Pancreas (tissue), 10 donors: ENCODE measurements around the gene PPOX. TPM values are rescaled to one million over a fixed set of nuclear protein-coding genes. Genes with fewer than 3 reads are reported as not detected.

Experiments
- ATAC-seq, 4 donors: fragments of 200-7000 bp; cut with Tn5 transposase; one replicate each; pipeline versions ENCODE4 v1.8.0 to v1.9.1; 2020; ENCODE audit warnings: mild to moderate bottlenecking in 4 of 4, moderate library complexity in 4 of 4
- DNase-seq, 6 donors: peaks; one replicate each; pipeline ENCODE4 v3.0.0-alpha.2; 2020
- FAIRE-seq: peaks from 2 replicates; lab custom pipeline; 2012; peaks lifted over from hg19 to GRCh38; lab: Jason Lieb, UNC
- H3K27ac ChIP-seq, 4 donors: fragments of 200-600 bp; sonication (generic); 1 replicate in 3 of 4; 2 replicates in 1 of 4; pipeline versions ENCODE4 v1.5.0 to v1.8.0; 2020
- H3K27me3 ChIP-seq, 4 donors: fragments of 200-600 bp; one replicate each; pipeline ENCODE4 v1.8.0; 2021
- H3K36me3 ChIP-seq, 3 donors: fragments of 200-600 bp; sonication (generic) in 1 of 3; one replicate each; pipeline versions ENCODE4 v1.5.0 to v1.8.0; 2020 to 2021
- H3K4me1 ChIP-seq, 3 donors: fragments of 200-600 bp; one replicate each; pipeline ENCODE4 v1.8.0; 2021
- H3K4me3 ChIP-seq, 4 donors: fragments of 200-600 bp; sonication (generic) in 2 of 4; one replicate each; pipeline versions ENCODE4 v1.5.0 to v1.8.0; 2020 to 2021
- H3K9me3 ChIP-seq, 4 donors: fragments of 200-600 bp; one replicate each; pipeline ENCODE4 v1.8.0; 2021
- CTCF ChIP-seq, 4 donors: fragments of 200-600 bp; sonication (generic) in 3 of 4; IDR thresholded peaks; one replicate each; pipeline versions ENCODE4 v1.5.0 to v1.8.0; 2021; ENCODE audit warnings: antibody characterized with exemption in 4 of 4
- WGBS, 2 donors: extraction: QIAGEN DNeasy Blood & Tissue Kit; methylation state at CpG; one replicate each; pipeline ENCODE4 v1.1.7; 2013; 5-methylcytosine and 5-hydroxymethylcytosine counted together
- intact Hi-C, 3 donors: fragments of 100-400 bp; cut with DNase I; formaldehyde crosslinking; loops; one replicate each; pipeline versions ENCODE4 v1.11.1 to v1.14.2; 2022
- polyA plus RNA-seq, 2 donors: library from polyadenylated mRNA; stranded (reverse); fragments of 200-250 nt; gene quantifications; one replicate each; pipeline ENCODE4 v1.2.3, GENCODE V29; 2013
- total RNA-seq, 6 donors: library from RNA; stranded (reverse); fragmentation: NEBNext Ultra II Directional in 4 of 6; extraction: Animal tissue kit (Norgen Biotek cat#: 25700) in 4 of 6; gene quantifications; one replicate each; pipeline versions ENCODE4 v1.2.1 to v1.2.4, GENCODE V29; 2021 to 2023
- donor health status: healthy with polysubstance abuse.
- donor health status: DM: no; HTN: no; CAD: no; lungs with moderate emphysema.
- donor health status: DM: no; HTN: no; CAD: no.
- donor health status: control.
- donor health status: control.
- donor health status: Bipolar disorder and iron deficiency.
- donor health status: DM: yes; HTN: yes; CAD: no.
- donor health status: DM: no; HTN: no; CAD: no.
- donor health status: DM: no; HTN: no; CAD: no.
- donor health status: DM: yes; HTN: yes; CAD: no.

PPOX gene
- total and polyA plus RNA-seq, 8 donors = 7.4 to 56.4 (median 13.1) TPM

GRCh38 chr1:161133220-161133740 is 32.9 kb upstream of the PPOX start:
- TF ChIP-seq CTCF (IDR thresholded peaks at IDR 0.05) = no peak
- H3K27me3 ChIP-seq = no peaks in the 10 kb centered on the region
- H3K4me3 ChIP-seq = peak overlapping the region; percentile 51 to 79 (median 64)
- intact Hi-C loops = loop anchor here in 1 of 3 donors (10.0 kb wide), 1 partner anchor 298 kb away; no protein-coding TSS in a partner anchor
- H3K27ac ChIP-seq = peak overlapping the region; percentile 87 to 97 (median 92)
- no peak for DNase-seq
- peaks cover 0 to under 1% (median 0%) of the 10 kb centered on the region in 3 donors for H3K36me3 ChIP-seq
- H3K9me3 ChIP-seq = no peaks in the 10 kb centered on the region
- H3K4me1 ChIP-seq = peaks cover 6 to 12% (median 9%) of the 10 kb centered on the region in 3 donors
- WGBS, 2 donors = 3 to 4% methylated on average over 11 of the region's 11 CpGs
- no peak for FAIRE-seq
- ATAC-seq = peak in 1 of 4 donors; percentile 51

- peaks cover 0 to 9% (median 0%) of the 10 kb centered on the region in 3 donors for H3K4me1 ChIP-seq
- H3K36me3 ChIP-seq = no peaks in the 10 kb centered on the region
- no peak overlapping the region for H3K27ac ChIP-seq
- no peak overlapping the region for H3K4me3 ChIP-seq
- ATAC-seq = no peak
- intact Hi-C loops = loop anchor here in 1 of 3 donors (10.0 kb wide), 1 partner anchor 303 kb away; no protein-coding TSS in a partner anchor
- H3K27me3 ChIP-seq = no peaks in the 10 kb centered on the region
- FAIRE-seq = no peak
- H3K9me3 ChIP-seq = no peaks in the 10 kb centered on the region
- DNase-seq = no peak
- 80 to 91% methylated on average over 3 of the region's 3 CpGs for WGBS, 2 donors
- no peak for TF ChIP-seq CTCF (IDR thresholded peaks at IDR 0.05)
These were observed 28.3 kb upstream of the PPOX start for GRCh38 chr1:161137881-161138280.

DNA sequence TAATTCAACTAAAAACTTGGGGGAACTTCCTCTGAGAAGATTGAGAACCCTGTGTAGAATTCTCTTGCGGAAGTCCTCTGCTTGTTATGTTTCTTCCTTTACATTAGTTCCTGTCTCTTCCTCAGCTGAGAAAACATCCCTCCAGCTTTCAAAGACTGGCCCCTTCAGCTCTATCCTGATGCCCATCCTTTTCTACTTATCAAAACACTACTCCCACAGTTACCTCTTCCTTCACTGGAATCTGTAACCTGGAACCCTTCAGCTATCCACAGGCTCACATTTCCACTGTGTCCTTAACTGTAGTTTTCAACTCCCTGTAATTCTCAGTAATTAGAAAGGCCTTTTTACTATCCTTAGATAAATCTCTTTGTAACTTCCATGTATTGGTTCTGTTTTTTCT is 27.8 kb upstream of the PPOX start:
- ATAC-seq = no peak

GRCh38 chr1:161139766-161140165 is 26.5 kb upstream of the PPOX start:
- TF ChIP-seq CTCF (IDR thresholded peaks at IDR 0.05) = peak in 2 of 4 donors; percentile 43 to 47
- FAIRE-seq (no peak), ATAC-seq (peak; percentile 74 to 88 (median 80)), DNase-seq (peak in 1 of 6 donors; percentile 55)
- Histone ChIP-seq H3K4me3 (no peak overlapping the region), H3K36me3 (no peaks in the 10 kb centered on the region), H3K27me3 (no peaks in the 10 kb centered on the region), H3K9me3 (no peaks in the 10 kb centered on the region), H3K4me1 (no peaks in the 10 kb centered on the region), H3K27ac (no peak overlapping the region)
- intact Hi-C loops = loop anchor here in 1 of 3 donors (10.0 kb wide), 2 partner anchors 135 to 305 kb away; no protein-coding TSS in a partner anchor
- 8 to 11% methylated on average over 1 of the region's 1 CpG for WGBS, 2 donors

More for the DNA sequence above, 27.8 kb upstream of the PPOX start:
- intact Hi-C loops = loop anchor here in 1 of 3 donors (10.0 kb wide), 1 partner anchor 304 kb away; no protein-coding TSS in a partner anchor
- FAIRE-seq (no peak), DNase-seq (no peak)
- no peaks in the 10 kb centered on the region for H3K36me3 ChIP-seq
- no peaks in the 10 kb centered on the region for H3K27me3 ChIP-seq
- TF ChIP-seq CTCF (IDR thresholded peaks at IDR 0.05) = no peak
- H3K27ac ChIP-seq = no peak overlapping the region
- peaks cover 0 to 9% (median 0%) of the 10 kb centered on the region in 3 donors for H3K4me1 ChIP-seq
- WGBS, 2 donors = 86 to 88% methylated on average over 1 of the region's 1 CpG
- H3K9me3 ChIP-seq = no peaks in the 10 kb centered on the region
- H3K4me3 ChIP-seq = no peak overlapping the region
